SK-N-SH treated with all-trans-retinoic acid at 6 μM for 48 hours (cell line): ENCODE data around the gene FNDC8.
"Not testable (repeated sequence)": the region's sequence is repeated elsewhere in the genome, so short reads cannot be mapped to it uniquely, and the experiment has no call there.

Experiments
- TF ChIP-seq, protein P1 (sequence below): fragments of 250-450 bp; sonication (Bioruptor Pico); IDR thresholded peaks from 2 replicates; pipeline ENCODE4 v1.8.0; 2021; ENCODE audit warnings: low read depth, mild to moderate bottlenecking, moderate library complexity, borderline replicate concordance
- TF ChIP-seq, protein P2 (sequence below): fragments of 250-450 bp; sonication (Bioruptor Pico); IDR thresholded peaks from 2 replicates; pipeline ENCODE4 v1.5.0; 2020; ENCODE audit warnings: mild to moderate bottlenecking, moderate library complexity

DNA sequence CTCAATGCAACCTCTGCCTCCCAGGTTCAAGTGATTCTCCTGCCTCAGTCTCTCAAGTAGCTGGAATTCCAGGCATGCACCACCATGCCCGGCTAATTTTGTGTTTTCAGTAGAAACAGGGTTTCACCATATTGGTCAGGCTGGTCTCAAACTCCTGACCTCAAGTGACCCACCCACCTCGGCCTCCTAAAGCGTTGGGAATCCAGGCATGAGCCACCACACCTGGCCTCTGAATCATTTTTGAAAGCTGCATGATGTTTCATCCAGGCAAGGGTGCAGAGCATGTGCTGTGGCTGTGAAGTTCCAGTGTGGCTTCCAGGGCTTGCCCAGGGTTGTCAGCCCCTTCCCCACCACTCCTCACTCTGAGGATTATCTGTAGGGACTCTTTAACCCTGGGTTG is 50.9 kb downstream of the FNDC8 start:
- TF ChIP-seq, protein P1, sequence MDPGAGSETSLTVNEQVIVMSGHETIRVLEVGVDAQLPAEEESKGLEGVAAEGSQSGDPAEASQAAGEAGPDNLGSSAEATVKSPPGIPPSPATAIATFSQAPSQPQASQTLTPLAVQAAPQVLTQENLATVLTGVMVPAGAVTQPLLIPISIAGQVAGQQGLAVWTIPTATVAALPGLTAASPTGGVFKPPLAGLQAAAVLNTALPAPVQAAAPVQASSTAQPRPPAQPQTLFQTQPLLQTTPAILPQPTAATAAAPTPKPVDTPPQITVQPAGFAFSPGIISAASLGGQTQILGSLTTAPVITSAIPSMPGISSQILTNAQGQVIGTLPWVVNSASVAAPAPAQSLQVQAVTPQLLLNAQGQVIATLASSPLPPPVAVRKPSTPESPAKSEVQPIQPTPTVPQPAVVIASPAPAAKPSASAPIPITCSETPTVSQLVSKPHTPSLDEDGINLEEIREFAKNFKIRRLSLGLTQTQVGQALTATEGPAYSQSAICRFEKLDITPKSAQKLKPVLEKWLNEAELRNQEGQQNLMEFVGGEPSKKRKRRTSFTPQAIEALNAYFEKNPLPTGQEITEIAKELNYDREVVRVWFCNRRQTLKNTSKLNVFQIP (CRISPR knock-in tag) = not testable (repeated sequence)
- TF ChIP-seq, protein P2, sequence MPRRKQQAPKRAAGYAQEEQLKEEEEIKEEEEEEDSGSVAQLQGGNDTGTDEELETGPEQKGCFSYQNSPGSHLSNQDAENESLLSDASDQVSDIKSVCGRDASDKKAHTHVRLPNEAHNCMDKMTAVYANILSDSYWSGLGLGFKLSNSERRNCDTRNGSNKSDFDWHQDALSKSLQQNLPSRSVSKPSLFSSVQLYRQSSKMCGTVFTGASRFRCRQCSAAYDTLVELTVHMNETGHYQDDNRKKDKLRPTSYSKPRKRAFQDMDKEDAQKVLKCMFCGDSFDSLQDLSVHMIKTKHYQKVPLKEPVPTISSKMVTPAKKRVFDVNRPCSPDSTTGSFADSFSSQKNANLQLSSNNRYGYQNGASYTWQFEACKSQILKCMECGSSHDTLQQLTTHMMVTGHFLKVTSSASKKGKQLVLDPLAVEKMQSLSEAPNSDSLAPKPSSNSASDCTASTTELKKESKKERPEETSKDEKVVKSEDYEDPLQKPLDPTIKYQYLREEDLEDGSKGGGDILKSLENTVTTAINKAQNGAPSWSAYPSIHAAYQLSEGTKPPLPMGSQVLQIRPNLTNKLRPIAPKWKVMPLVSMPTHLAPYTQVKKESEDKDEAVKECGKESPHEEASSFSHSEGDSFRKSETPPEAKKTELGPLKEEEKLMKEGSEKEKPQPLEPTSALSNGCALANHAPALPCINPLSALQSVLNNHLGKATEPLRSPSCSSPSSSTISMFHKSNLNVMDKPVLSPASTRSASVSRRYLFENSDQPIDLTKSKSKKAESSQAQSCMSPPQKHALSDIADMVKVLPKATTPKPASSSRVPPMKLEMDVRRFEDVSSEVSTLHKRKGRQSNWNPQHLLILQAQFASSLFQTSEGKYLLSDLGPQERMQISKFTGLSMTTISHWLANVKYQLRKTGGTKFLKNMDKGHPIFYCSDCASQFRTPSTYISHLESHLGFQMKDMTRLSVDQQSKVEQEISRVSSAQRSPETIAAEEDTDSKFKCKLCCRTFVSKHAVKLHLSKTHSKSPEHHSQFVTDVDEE (CRISPR knock-in tag) = not testable (repeated sequence)
